G401.6 (cell line): Measurements from ENCODE around the gene SH3PXD2A.
A peak's percentile ranks its signal among the peaks of the same experiment; 100 is the strongest.

Source experiments
- FAIRE-seq: peaks from 2 replicates; lab custom pipeline; 2012; peaks lifted over from hg19 to GRCh38; lab: Jason Lieb, UNC

The SH3PXD2A gene

GRCh38 chr10:103720964-103721335, 134.4 kb downstream of the SH3PXD2A start:
- no peak for FAIRE-seq

- no peak for FAIRE-seq
These were observed 134.9 kb downstream of the SH3PXD2A start for GRCh38 chr10:103720328-103720963.

GRCh38 chr10:103719036-103719435, 136.3 kb downstream of the SH3PXD2A start:
- no peak for FAIRE-seq

- FAIRE-seq, result no peak
These were observed 137.1 kb downstream of the SH3PXD2A start for GRCh38 chr10:103718247-103718620.

- FAIRE-seq, result no peak
These were observed 137.8 kb downstream of the SH3PXD2A start for GRCh38 chr10:103717341-103718246.

GRCh38 chr10:103716206-103717160, 138.9 kb downstream of the SH3PXD2A start:
- FAIRE-seq, result no peak

GRCh38 chr10:103715430-103715829, 139.9 kb downstream of the SH3PXD2A start:
- FAIRE-seq, result no peak

GRCh38 chr10:103714232-103714891, 141.0 kb downstream of the SH3PXD2A start:
- no peak for FAIRE-seq

- no peak for FAIRE-seq
These were observed 141.7 kb downstream of the SH3PXD2A start for GRCh38 chr10:103713676-103714075.

GRCh38 chr10:103712898-103713498, 142.4 kb downstream of the SH3PXD2A start:
- peak; percentile 88 for FAIRE-seq

- no peak for FAIRE-seq
These were observed 143.2 kb downstream of the SH3PXD2A start for GRCh38 chr10:103712146-103712545.

GRCh38 chr10:103711351-103711994, 143.9 kb downstream of the SH3PXD2A start:
- no peak for FAIRE-seq

- FAIRE-seq, result no peak
These were observed 144.9 kb downstream of the SH3PXD2A start for GRCh38 chr10:103710490-103710889.

GRCh38 chr10:103709341-103709920, 145.9 kb downstream of the SH3PXD2A start:
- FAIRE-seq, result no peak

GRCh38 chr10:103708627-103709288, 146.6 kb downstream of the SH3PXD2A start:
- no peak for FAIRE-seq

GRCh38 chr10:103707956-103708626, 147.3 kb downstream of the SH3PXD2A start:
- no peak for FAIRE-seq

GRCh38 chr10:103706762-103707161, 148.6 kb downstream of the SH3PXD2A start:
- no peak for FAIRE-seq

GRCh38 chr10:103706047-103706446, 149.3 kb downstream of the SH3PXD2A start:
- no peak for FAIRE-seq
